Measurements from ENCODE around the gene TMC1. TPM values are rescaled to one million over a fixed set of nuclear protein-coding genes. Genes with fewer than 3 reads are reported as not detected.

Gene TMC1
- total RNA-seq, 1 donor from 2014 or later = 0.69 TPM

- no peak for DNase-seq
Measured at GRCh38 chr9:72575666-72576065, 54.3 kb downstream of the TMC1 start.

GRCh38 chr9:72576087-72576486 is 54.7 kb downstream of the TMC1 start:
- DNase-seq = no peak

- DNase-seq = peak; percentile 72
Measured at GRCh38 chr9:72577212-72577753, 55.9 kb downstream of the TMC1 start.

GRCh38 chr9:72579190-72579589 is 57.8 kb downstream of the TMC1 start:
- no peak for DNase-seq

GRCh38 chr9:72579880-72580550 is 58.6 kb downstream of the TMC1 start:
- no peak for DNase-seq

GRCh38 chr9:72581694-72582093 is 60.3 kb downstream of the TMC1 start:
- no peak for DNase-seq

- DNase-seq = peak; percentile 21
Measured at GRCh38 chr9:72583370-72583769, 62.0 kb downstream of the TMC1 start.

- DNase-seq = no peak
Measured at GRCh38 chr9:72586388-72587130, 65.2 kb downstream of the TMC1 start.

GRCh38 chr9:72588336-72588735 is 66.9 kb downstream of the TMC1 start:
- DNase-seq = no peak

- peak; percentile 21 for DNase-seq
Measured at GRCh38 chr9:72589667-72590521, 68.5 kb downstream of the TMC1 start.

GRCh38 chr9:72590824-72591223 is 69.4 kb downstream of the TMC1 start:
- DNase-seq = no peak

GRCh38 chr9:72592502-72593403 is 71.3 kb downstream of the TMC1 start:
- DNase-seq = peak; percentile 55

- DNase-seq = no peak
Measured at GRCh38 chr9:72596451-72597180, 75.2 kb downstream of the TMC1 start.

GRCh38 chr9:72597181-72597517 is 75.7 kb downstream of the TMC1 start:
- DNase-seq = no peak

GRCh38 chr9:72597601-72598000 is 76.2 kb downstream of the TMC1 start:
- no peak for DNase-seq

GRCh38 chr9:72598639-72599038 is 77.2 kb downstream of the TMC1 start:
- DNase-seq = no peak

- no peak for DNase-seq
Measured at GRCh38 chr9:72599874-72600534, 78.6 kb downstream of the TMC1 start.

- no peak for DNase-seq
Measured at GRCh38 chr9:72600671-72601070, 79.3 kb downstream of the TMC1 start.

- no peak for DNase-seq
Measured at GRCh38 chr9:72601615-72602014, 80.2 kb downstream of the TMC1 start.

- DNase-seq = no peak
Measured at GRCh38 chr9:72612449-72612848, 91.0 kb downstream of the TMC1 start.
